Amniotic epithelial cell (primary cell): ENCODE results near the gene MAPK8.

Experiments
- DNase-seq: peaks from one replicate; pipeline ENCODE4 v3.0.0-alpha.2; 2010; ENCODE audit warnings: low read depth

MAPK8 gene

GRCh38 chr10:48477141-48477540, 170.7 kb downstream of the MAPK8 start:
- DNase-seq = no peak

GRCh38 chr10:48477616-48478015, 171.1 kb downstream of the MAPK8 start:
- DNase-seq = peak; percentile 23

DNA sequence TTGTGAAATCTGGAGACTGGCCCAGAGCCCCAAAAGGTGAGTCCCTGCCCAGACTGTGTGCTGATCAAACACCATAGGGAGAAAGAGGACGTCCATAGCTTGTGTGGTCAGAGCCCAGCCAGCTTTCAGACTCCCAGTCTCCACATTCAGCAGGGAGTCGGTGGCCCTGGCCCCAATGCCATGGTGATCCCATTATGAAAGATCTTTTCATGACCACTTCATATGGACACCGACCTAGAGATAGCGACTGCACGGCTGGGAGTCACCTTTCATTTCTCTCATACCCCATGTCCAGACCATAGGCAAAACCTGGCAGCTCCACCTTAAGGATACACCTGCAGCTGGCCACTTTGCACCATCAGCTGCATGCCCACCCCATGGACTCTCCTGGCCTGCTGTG, 172.0 kb downstream of the MAPK8 start:
- no peak for DNase-seq

GRCh38 chr10:48478980-48479811, 172.7 kb downstream of the MAPK8 start:
- no peak for DNase-seq

DNA sequence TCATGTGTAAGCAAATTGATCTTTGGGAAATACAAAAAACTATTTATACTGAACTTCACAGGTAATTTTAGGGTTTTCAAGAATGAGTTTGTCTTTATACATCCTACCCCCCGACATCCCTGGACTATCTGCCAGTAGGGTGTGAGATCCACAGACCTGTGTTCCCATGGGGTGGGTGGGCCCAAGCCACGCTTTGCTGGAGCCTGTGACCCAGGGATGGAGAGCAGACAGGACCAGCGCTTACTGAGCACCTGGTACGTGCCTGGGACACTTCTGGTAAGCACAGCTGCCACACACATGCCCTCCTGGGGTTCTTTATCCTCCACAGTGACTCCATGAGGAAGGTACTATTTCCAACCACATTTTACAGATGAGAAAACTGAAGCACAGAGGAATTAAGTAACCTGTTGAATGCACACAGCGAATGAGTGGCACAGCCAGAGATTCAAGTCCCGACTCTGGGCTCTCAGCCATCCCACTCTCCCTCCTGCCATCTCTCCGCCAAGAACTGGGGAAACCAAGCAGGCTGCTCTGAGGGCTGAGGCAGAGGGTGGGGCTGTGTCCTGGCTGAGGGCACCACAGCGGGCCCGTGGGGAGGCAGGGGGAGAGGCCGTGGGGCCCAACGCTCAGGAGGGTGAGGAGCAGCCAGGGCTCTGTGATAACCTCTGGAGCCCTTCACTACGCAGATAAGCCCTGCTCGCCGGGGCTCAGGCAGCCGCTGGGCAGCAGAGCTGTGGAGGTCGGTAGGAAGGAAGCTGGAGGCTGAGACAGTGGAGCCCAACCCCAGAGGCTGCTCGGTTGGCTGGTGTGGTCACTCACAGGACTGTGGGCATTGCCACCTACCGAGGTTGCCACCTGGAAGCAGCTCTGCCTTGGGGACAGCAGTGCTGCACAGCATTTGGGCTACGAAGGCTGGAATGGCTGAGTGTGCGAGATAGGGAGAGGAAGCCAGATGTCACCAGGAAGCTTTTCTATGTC, 174.2 kb downstream of the MAPK8 start:
- DNase-seq = no peak

DNA sequence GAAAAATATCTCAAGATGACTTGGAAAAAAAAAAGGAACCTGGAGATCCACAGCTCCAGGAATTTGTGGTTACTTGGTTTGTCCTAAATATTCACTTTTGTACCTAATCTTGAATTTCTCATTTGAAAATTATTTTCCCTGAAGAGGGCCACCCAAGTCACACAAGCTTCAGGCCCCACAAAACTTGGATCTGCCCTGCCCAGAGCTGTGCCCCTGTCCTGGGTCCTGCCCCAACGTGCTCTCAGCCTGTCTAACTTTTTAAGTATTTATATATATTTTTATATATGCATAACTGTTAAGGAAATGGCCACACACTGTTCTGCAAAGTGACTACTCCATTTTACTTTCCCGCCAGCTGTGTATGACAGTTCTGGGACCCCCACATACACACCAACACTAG, 174.9 kb downstream of the MAPK8 start:
- no peak for DNase-seq

GRCh38 chr10:48482207-48482606, 175.7 kb downstream of the MAPK8 start:
- no peak for DNase-seq

DNA sequence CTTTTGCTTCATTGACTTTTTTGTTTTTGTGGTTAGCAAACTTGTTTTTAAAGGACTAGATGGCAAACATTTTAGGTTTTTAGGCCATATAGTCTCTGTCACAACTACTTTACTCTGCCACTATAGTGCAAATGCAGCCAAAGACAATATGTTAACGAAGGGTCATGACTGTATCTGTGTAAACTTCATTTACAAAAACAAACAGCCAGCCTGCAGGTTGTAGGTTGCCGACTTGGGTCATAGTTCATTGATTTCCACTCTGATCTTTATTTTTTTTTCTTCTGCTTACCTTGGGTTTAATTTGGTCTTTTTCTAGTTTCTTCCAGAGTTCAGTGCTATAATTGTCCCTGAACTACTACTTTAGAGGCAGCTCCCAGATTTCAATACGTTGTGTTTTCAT, 178.4 kb downstream of the MAPK8 start:
- DNase-seq = no peak

GRCh38 chr10:48485711-48486110, 179.2 kb downstream of the MAPK8 start:
- DNase-seq = no peak

- DNase-seq = no peak
Measured at GRCh38 chr10:48487244-48487643, 180.8 kb downstream of the MAPK8 start.
